ENCODE results near the gene EGLN3.
"Not testable (repeated sequence)": the region's sequence is repeated elsewhere in the genome, so short reads cannot be mapped to it uniquely, and the experiment has no call there.

EGLN3 gene

DNA sequence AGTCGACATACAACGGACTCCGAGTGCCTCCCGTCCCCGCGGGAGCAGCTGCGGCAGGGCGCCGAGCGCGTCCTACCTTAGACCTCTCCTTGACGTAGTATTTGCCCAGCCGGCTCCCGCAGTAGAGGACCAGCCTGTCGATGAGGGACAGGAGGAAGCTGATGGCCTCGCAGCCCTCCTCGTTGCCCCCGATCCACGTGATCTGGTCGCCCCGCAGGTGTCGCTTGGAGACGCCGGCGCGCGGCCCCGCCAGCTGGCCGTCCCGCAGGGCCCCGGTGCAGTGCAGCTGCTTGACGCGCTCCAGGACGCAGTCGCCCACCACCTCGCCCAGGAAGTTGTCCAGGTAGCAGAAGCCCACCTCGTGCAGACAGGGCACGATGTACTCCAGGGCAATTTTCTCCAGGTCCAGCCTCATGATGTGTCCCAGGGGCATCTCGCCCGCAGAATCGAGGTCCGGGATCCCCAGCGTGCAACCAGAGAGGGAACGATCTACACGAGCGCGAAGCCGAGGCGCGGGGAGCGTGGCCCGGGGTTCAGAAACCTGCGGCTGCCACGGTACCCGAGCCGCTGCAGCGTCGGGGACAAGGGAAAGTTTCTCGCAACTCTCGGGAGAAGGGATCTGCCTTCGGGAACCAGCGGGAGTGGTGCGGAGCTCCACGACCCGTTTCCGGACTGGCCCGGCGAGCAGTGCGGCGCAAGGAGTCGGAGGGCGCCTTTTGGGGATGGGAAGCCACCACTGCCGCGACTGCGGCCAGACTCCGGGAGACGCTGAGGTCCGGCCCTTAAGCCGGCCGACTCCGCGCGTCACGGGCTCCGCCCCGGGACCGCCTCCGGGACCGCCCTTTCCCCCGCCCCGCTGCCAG is at the start of gene EGLN3:
TSS of gene EGLN3 (minus strand) at position 755 of the 863 bp plus-strand sequence. CDS start at position 433, 322 bp downstream.
- DNase-seq = peak; percentile 83

GRCh38 chr14:34000396-34000795 is 49.5 kb upstream of the EGLN3 start:
- no peak for DNase-seq

DNA sequence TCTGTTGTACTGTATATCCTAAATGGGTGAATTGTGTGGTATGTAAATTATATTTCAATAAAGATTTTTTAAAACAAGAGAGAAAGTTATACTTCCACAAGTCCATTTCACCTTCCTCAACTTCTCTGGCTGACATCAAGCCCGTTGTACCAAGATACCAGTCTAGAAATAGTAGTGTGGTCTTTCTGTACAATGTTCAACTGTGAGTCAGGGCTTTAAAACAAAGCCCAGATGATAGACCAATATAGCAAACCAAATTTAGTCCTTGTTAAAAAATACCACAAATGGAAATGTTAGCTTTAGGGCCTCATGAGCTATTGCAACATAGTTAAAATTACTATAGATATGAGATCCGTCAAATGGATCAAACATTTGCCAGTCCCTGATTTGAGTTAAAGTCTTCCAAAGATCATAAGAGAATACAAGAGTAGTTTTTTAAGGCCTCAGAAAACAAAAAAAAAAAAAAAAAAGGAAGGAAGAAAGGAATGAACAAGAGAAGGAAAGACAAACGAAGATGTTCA is 49.0 kb upstream of the EGLN3 start:
- no peak for DNase-seq

DNA sequence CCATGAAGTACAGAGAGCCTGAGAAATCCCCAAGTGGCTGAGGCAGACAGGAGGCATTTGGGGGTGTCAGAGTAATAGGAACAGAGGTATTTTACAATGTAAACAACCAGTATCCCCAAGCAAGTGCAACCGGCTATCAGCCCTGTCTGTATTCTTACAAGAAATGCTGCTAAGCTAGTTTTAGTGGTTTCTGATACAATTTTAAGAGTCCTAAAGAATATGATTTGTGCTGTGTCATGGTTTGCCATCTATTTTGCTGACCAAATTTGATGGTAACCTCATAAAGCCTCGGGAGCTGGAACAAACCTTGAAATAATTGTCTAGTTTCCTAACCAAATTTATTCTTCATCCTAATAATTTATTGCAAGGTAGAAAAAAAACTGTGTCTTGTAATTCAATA is 46.7 kb upstream of the EGLN3 start:
- DNase-seq = no peak

- no peak for DNase-seq
These were observed 45.6 kb upstream of the EGLN3 start for GRCh38 chr14:33996462-33996861.

DNA sequence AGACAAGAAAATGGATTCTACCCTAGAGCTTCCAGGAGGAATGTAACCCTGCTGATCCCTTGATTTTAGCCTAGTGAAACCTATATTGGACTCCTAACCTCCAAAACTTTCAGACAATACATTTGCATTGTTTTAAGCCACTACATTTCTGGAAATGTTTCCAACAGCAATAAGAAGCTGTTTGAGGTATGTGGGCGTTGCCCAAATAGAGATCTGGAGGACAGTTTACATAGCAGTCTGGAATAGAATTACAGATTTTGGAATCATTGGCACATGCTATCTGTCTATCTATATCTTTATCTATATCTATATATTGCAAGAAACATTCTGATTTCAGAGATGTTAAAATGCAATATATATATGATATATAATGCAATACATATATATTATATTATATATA is 42.4 kb upstream of the EGLN3 start:
- no peak for DNase-seq

DNA sequence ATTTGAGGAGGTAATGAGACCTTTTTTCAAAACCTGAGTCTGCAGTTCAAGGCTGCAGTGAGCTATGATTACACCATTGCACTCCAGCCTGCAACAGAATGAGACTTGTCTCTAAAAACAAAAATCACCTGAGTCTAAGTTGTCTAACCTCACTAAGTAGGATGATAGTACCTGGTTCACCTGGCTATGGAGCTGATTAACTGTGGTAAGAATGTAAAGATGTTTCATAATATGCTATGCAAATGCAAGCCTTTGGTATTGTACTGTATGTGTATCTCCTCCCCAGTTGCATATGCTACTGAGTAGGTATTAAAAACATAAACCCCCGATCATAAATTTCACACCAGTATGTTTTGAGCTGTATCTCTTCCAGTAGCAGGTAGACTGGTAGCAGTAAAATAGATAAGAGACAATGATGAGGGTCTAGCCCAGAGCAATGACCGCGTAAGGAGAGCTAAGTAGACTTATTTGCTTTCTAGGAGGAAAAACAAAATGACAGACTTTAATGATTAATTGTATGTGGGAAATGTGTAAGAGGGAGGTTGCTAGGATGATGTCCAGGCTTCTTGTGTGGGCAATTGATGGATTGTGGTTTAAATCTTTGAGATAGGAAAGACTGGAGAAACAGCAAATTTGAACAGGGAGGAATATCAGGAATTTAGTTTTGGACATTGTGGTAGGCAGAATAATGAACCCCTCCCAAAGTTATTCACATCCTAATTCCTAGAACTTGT is 41.6 kb upstream of the EGLN3 start:
- DNase-seq = no peak

DNA sequence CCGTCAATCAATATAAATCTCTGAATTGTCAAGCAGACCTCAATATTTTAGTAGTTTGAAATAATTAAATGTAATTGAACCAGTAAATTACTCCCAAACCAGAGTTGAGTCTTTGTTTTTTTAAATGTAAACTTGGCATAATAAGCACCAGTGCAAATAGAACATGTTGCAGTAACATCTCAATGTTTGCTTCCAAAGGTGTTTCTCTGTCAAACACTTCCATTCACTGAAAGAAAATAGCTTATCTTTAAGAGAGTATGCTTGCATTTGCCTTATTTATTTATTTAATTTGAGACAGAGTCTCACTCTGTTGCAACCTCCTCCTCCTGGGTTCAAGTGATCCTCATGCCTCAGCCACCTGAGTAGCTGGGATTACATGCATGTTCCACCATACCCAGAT is 39.9 kb upstream of the EGLN3 start:
- DNase-seq = no peak

- no peak for DNase-seq
These were observed 36.7 kb upstream of the EGLN3 start for GRCh38 chr14:33987565-33988080.

GRCh38 chr14:33986804-33987203 is 35.9 kb upstream of the EGLN3 start:
- DNase-seq = no peak

- no peak for DNase-seq
These were observed 34.4 kb upstream of the EGLN3 start for GRCh38 chr14:33985242-33985641.

- DNase-seq = no peak
These were observed 28.9 kb upstream of the EGLN3 start for GRCh38 chr14:33979613-33980276.

DNA sequence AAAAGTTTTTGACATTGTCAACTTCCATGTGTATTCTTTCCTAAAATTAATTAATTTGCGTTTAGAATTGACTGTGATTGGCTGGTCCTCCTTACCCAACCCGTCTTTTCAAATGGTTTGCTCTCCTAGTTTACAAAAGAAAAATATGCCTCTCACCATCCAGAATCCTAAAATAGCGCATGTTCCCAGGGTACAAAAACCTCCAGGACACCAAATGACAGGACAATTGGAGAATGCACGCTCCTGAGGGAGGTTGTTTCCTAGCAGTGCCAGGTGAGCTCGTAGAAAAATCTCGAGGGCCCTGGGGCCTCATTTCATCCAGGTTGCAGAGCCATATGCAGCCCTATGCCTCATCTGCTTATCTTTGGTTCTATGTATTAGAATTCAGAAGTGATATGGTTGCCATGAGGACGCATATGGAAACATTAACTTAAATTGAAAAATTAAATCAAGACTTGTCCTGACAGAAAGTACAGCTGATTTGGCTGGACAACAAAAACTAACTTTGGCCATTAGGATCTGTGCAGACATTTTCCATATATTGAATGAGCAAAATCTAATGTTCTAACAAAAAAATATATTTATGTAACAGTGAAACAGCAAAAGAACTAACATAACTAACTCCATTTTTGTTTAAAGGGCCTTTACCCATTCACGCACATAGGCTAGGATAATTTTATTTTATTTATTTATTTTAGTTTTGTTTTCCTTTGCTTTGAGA is 28.2 kb upstream of the EGLN3 start:
- DNase-seq = no peak

DNA sequence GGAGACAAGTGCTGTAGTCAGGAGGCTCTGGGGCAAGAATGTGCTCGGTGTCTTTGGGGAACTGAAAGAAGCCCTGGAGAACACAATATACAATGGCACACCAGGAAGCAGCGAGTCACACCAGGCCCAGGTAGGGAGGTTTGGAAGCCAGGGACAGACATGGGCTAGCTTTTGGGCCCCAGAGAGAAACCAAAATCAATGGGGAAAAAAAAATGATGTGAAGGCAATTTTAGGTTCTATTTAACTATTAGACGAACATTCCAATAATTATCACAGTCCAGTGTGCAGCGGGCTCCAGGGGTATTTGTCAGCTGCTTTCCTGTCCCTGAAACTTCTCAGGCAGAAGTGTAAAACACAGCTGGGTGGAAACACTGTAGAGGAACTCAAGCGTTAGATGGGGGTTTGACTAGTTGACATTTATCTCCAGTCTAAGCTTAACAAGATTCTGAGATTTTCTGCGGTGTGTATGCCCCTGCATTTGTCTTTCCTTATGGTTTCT is 21.8 kb upstream of the EGLN3 start:
- DNase-seq = no peak

- not testable (repeated sequence) for DNase-seq
These were observed 19.0 kb upstream of the EGLN3 start for GRCh38 chr14:33969846-33970245.

- no peak for DNase-seq
These were observed 17.8 kb upstream of the EGLN3 start for GRCh38 chr14:33968722-33969121.

- no peak for DNase-seq
These were observed 16.3 kb upstream of the EGLN3 start for GRCh38 chr14:33967138-33967537.

DNA sequence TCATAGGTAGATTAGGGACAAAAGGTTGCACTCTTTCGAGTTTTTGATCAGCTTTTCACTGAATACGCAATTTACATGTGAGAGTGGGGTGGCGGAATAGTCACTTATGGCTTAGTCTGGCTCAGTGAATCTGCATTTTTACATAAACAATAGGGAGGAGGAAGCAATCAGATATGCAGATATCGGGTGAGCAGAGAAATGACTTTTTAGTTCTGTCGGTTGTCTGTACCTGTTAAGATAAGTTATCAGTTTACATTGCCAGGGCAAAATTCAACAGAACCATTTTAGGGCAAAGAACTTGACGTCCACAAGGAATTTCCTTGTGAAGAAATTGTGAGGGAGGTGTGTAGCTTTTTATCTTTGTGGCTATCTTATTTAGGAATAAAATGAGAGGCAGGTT is 15.4 kb upstream of the EGLN3 start:
- DNase-seq = no peak

DNA sequence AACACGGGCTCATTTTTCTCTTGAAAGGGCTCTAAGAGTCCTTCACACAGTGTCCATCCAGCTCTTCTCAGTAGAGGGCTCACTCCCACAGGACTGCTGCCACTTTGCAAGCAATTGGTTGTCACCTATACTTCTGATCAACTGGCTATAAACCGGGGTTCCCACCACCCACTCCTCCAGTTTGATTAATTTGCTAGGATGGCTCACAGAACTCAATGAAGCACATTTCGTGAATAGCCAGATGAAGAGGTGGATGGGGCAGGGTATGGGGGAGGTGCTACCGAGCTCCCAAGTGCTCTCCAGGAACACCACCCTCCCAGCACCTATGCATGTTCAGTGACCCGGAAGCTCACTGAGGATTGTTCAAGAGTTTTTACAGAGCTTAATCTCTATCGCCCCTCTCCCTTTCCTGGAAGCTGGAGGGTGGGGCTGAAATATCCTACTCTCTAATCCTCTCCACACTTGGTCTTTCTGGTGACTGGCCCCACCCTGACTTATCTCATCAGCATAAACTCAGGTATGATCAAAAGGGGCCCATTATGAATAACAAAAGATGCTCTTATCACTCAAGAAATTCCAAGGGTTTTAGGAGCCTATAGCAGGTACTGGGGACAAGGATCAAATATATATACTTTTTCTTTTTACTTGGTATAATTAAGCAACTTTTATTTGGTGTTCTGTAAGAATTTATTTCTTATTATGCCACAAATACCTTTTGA is 13.9 kb upstream of the EGLN3 start:
- no peak for DNase-seq

DNA sequence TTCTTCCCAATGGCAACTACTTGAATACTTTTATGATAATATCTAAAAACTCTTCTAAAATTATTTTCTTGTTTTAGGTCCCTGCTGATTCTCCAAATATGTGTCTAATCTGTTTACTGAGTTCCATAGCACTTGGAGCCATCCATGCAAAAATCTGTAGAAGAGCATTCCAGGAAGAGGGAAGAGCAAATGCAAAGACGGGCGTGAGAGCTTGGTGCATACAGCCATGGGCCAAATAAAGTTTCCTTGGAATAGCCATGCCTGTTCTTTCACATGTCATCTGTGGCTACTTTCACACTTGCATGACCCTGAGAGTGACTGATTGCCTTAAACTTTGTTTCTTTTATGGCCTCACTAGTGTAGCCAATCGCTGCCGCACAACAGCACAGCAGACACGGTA is 13.0 kb upstream of the EGLN3 start:
- DNase-seq = no peak

GRCh38 chr14:33962466-33962865 is 11.6 kb upstream of the EGLN3 start:
- DNase-seq = not testable (repeated sequence)

DNA sequence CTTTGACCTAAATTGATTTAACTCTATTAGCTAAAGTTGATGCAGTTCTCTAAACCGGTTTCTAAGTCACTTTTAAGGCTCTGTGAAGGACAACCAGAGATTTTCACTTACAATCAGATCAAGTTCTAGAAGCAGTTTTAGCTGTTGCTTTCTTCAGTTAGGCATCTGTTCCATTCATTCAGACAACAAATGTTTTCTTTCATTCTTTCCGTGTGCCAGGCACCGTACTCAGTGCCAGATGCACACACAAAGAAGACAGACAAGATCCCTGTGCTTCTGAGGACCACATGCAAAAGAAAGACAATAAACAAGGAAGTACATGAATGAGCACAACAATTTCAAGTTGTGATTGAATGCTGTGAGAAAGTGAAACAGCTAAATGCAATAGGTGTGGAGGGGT is 11.1 kb upstream of the EGLN3 start:
- DNase-seq = no peak
